ENCODE results near the gene MRPS15. TPM values are rescaled to one million over a fixed set of nuclear protein-coding genes. Genes with fewer than 3 reads are reported as not detected.
"Not testable (repeated sequence)": the region's sequence is repeated elsewhere in the genome, so short reads cannot be mapped to it uniquely, and the experiment has no call there.

MRPS15 gene
- total RNA-seq, 2 experiments from 2014 or later, result 112 to 115 TPM

DNA sequence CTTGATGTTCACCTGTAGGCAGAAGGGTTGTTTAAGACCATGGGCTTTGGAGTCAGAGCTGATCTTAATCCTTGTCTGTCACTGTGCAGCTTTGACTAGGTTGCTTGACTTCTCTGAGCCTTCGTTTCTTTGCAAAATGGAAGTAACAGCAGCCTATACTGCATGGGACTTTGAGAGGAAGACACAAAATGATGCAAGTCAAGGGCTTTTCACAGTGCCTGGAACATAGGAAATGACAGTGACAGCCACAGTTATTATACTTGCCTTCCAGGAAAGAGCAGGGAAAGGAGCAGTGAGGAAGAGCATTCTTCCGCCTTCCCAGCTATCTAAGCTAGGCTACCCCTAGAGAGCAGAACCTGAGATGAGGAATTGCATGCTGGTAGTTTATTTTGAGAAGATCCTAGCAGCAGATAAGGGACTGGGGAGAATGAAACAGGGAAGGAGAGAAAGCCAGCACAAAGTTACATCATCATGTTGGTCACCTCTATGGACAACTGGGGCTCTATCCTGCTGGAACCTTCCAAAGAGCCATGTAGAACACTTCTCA lies 15.4 kb upstream of the MRPS15 start:
- Mint-ChIP-seq H3K4me3 (no peak overlapping the region), H3K4me1 (peaks cover 17% of the 10 kb centered on the region), H3K27ac (no peak overlapping the region), H3K36me3 (no peaks in the 10 kb centered on the region), H3K9me3 (ENCODE audit: low read depth) (no peaks in the 10 kb centered on the region), H3K27me3 (peaks cover 20% of the 10 kb centered on the region)
- no peak for ATAC-seq
- DNase-seq, result no peak
- CTCF ChIA-PET, result interaction anchor here (1.3 to 1.8 kb wide), 3 partner anchors 29 to 36 kb away, joined by 3 to 5 read pairs (median 3); partner anchors contain the start of gene OSCP1

DNA sequence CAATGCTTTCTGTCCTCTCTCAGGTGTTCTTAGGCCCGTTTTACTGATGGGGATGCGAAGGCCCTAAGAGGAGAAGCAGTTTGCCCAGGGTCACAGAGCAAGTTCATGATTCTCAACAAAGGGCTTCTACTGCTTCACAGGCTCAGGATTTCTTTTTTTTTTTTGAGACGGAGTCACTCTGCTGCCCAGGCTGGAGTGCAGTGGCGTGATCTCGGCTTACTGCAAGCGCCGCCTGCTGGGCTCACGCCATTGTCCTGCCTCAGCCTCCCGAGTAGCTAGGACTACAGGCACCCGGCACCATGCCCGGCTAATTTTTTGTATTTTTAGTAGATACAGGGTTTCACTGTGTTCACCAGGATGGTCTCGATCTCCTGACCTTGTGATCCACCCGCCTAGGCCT lies 13.4 kb upstream of the MRPS15 start:
- Mint-ChIP-seq H3K4me1 (peaks cover 28% of the 10 kb centered on the region), H3K27me3 (peaks cover 13% of the 10 kb centered on the region)
- ATAC-seq; H3K36me3 Mint-ChIP-seq; DNase-seq; H3K4me3 Mint-ChIP-seq; CTCF ChIA-PET; H3K27ac Mint-ChIP-seq; H3K9me3 Mint-ChIP-seq (ENCODE audit: low read depth): not testable (repeated sequence)

DNA sequence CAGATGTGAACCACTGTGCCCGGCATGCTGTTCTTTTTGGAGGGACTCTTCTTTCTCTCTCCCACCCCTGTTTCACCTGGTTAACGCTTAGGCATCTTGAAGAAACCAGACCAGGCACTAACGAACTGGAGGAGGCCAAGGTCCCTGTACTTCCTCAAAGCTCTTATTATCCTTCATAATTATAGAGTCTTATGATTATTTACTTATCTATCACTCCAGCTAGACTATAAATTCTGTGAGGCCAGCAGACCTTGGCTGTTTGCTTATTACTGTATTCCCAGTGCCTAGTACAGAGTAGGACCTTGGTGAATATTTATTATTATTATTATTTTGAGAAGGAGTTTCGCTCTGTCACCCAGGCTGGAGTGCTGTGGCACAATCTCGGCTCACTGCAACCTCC lies 12.8 kb upstream of the MRPS15 start:
- DNase-seq, result no peak
- no peak overlapping the region for H3K4me3 Mint-ChIP-seq
- H3K9me3 Mint-ChIP-seq (ENCODE audit: low read depth), result no peaks in the 10 kb centered on the region
- CTCF ChIA-PET, result interaction anchor here (0.8 kb wide), 1 partner anchor 39 kb away, joined by 4 read pairs; no protein-coding TSS in a partner anchor
- H3K27me3 Mint-ChIP-seq, result peaks cover 13% of the 10 kb centered on the region
- no peak for ATAC-seq
- H3K27ac Mint-ChIP-seq, result no peak overlapping the region
- peaks cover 23% of the 10 kb centered on the region for H3K4me1 Mint-ChIP-seq
- H3K36me3 Mint-ChIP-seq, result no peaks in the 10 kb centered on the region

DNA sequence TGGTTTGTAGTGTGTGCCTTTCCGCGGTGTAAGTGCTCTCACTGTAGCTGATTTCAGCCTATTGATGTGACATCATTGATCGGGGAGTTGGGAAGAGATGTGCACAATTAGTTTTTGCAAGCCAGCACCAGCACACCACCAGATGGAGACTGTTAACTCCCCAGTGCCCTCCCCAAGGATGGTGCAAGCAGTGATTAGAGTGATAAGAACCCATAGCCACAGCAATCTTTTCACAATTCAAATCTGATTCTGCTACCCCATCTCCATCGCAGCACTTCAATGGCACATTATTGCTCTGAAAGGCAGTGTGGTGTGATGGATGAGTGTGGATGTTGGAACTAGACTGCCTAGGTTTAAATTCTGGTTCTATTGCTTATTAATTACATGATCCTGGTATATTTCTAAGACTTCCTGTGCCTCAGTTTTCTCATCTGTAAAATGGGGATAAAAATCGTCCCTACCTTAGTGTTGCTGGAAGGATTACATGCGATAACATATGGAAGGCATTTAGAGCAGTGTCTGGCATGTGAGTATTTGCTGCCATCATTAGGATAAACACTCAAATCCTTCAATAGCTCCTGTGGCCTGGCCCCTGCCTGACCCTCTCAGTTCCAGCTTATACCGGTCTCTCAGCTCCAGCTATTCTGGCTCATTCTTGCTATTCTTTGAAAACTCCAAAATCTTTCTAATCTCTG lies 11.9 kb upstream of the MRPS15 start:
- ATAC-seq (no peak), DNase-seq (no peak)
- H3K4me1 Mint-ChIP-seq, result peaks cover 19% of the 10 kb centered on the region
- no peak overlapping the region for H3K27ac Mint-ChIP-seq
- H3K36me3 Mint-ChIP-seq, result no peaks in the 10 kb centered on the region
- CTCF ChIA-PET, result no interaction called here
- H3K9me3 Mint-ChIP-seq (ENCODE audit: low read depth), result no peaks in the 10 kb centered on the region
- peaks cover 5% of the 10 kb centered on the region for H3K27me3 Mint-ChIP-seq
- no peak overlapping the region for H3K4me3 Mint-ChIP-seq

DNA sequence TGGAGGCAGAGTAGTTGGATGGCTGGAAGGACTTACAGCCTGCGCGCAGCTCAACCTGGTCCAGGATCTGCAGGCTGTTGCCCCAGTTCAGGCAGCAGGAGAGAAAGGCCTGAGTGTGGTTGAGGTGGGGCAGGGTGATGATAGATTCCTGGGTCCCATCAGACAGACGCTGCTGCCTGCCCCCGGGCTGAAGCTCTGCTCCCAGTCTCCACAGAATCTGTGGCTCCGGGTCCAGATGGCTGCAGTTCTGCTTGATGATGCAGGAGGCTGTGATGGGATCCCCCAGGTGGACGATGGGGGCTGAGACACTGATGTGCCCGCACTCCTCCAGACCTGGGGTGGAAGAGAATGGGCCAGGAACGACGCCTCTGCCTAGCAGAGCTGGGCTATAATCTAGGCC lies 11.2 kb upstream of the MRPS15 start:
- ATAC-seq, result no peak
- H3K4me3 Mint-ChIP-seq, result no peak overlapping the region
- no peaks in the 10 kb centered on the region for H3K9me3 Mint-ChIP-seq (ENCODE audit: low read depth)
- no peak overlapping the region for H3K27ac Mint-ChIP-seq
- peaks cover 19% of the 10 kb centered on the region for H3K4me1 Mint-ChIP-seq
- no peaks in the 10 kb centered on the region for H3K36me3 Mint-ChIP-seq
- no peak for DNase-seq
- CTCF ChIA-PET, result interaction anchor here (0.7 to 1.0 kb wide), 2 partner anchors 26 to 74 kb away, joined by 3 to 5 read pairs; no protein-coding TSS in a partner anchor
- peaks cover 5% of the 10 kb centered on the region for H3K27me3 Mint-ChIP-seq

DNA sequence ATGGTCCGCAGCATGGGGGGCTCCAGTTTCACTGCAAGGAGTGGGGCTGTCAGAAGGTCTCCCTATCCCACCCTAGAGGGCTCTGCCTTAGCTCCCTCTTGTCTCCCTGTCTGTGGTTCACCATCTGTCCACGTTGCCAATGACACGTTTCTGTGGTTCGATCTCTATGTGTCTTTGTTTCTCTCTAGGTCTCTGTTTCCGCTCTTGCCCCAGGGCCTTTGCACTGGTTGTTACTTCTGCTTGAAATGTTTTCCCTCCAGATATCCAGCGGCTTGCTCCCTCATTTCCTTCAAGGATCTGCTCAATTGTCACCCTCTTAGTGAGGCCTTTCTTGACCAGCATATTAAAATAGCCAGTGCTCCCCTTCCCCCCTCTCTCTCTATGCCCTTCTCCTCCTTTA lies 8.5 kb upstream of the MRPS15 start:
- Mint-ChIP-seq H3K27ac (no peak overlapping the region), H3K4me3 (no peak overlapping the region), H3K9me3 (ENCODE audit: low read depth) (no peaks in the 10 kb centered on the region), H3K27me3 (no peaks in the 10 kb centered on the region), H3K36me3 (no peaks in the 10 kb centered on the region), H3K4me1 (peaks cover 14% of the 10 kb centered on the region)
- CTCF ChIA-PET, result no interaction called here
- ATAC-seq, result no peak
- DNase-seq, result no peak

DNA sequence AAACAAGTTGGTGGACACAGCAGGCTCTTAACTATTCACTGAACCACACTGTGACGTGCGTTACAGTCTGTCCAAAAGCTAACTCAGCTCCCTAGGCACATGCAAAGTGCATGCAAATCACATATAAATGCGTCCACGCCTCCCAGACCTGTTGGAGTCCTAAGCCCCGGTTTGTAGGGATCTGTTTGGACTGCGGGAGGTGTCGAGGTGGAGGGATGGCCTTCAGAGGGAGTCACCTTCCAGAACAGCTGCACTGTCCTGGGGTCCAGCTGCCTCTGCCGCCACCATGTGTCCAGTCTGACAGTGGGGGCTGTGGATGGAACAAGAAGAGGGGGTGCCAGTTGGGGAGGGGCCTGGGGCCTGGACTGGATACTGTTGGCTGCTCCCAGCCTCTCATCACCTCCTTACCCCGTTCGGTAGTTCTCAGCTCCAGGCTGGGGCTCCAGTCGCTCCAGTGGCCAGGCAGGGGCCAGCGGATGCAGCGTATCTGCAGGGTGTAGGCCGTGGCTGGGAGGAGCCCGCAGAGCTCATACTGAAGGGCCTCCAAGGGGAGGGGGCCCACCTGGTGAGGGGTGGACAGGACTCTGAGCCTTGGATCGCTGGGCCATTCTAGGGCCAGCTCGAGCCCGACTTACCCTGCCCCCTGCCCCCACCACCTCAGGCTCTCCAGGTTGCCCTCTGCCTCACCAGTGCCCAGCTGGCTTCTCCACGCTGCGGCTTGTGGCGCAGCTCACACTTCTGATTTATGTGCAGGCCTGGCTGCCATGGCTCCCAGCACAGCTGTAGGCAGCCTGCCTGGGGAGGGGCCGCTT lies 7.9 kb upstream of the MRPS15 start:
- Mint-ChIP-seq H3K4me1 (peaks cover 14% of the 10 kb centered on the region), H3K27me3 (no peaks in the 10 kb centered on the region), H3K36me3 (no peaks in the 10 kb centered on the region), H3K9me3 (ENCODE audit: low read depth) (no peaks in the 10 kb centered on the region), H3K27ac (no peak overlapping the region), H3K4me3 (no peak overlapping the region)
- no peak for DNase-seq
- CTCF ChIA-PET, result interaction anchor here (0.8 to 1.5 kb wide), 3 partner anchors 10 to 129 kb away, joined by 3 to 4 read pairs (median 3); partner anchors contain the start of gene OSCP1
- ATAC-seq, result no peak

DNA sequence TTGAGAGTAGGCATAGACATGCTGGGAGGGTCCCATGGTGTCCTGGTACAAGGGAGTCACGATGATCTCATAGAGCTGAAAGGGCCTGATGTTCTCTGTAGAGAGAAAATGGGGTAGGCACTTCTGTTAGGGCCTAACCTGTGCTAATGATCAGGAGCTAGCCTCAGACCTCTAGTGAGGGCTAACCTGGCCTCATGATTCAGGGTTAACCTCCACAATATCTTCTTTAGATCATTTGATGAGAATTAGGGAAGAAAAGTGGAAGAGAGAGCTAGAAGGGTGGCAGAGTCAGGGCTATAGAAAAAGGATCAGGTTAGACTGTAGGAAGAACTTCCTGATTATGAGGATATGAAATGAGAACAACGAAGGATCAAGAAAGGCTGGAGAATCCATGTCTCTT lies 5.0 kb upstream of the MRPS15 start:
- CTCF ChIA-PET, result no interaction called here
- H3K4me3 Mint-ChIP-seq, result no peak overlapping the region
- H3K27ac Mint-ChIP-seq, result no peak overlapping the region
- ATAC-seq (no peak), DNase-seq (no peak)
- H3K4me1 Mint-ChIP-seq, result peaks cover 21% of the 10 kb centered on the region
- H3K36me3 Mint-ChIP-seq, result no peaks in the 10 kb centered on the region
- no peaks in the 10 kb centered on the region for H3K27me3 Mint-ChIP-seq
- H3K9me3 Mint-ChIP-seq (ENCODE audit: low read depth), result no peaks in the 10 kb centered on the region

DNA sequence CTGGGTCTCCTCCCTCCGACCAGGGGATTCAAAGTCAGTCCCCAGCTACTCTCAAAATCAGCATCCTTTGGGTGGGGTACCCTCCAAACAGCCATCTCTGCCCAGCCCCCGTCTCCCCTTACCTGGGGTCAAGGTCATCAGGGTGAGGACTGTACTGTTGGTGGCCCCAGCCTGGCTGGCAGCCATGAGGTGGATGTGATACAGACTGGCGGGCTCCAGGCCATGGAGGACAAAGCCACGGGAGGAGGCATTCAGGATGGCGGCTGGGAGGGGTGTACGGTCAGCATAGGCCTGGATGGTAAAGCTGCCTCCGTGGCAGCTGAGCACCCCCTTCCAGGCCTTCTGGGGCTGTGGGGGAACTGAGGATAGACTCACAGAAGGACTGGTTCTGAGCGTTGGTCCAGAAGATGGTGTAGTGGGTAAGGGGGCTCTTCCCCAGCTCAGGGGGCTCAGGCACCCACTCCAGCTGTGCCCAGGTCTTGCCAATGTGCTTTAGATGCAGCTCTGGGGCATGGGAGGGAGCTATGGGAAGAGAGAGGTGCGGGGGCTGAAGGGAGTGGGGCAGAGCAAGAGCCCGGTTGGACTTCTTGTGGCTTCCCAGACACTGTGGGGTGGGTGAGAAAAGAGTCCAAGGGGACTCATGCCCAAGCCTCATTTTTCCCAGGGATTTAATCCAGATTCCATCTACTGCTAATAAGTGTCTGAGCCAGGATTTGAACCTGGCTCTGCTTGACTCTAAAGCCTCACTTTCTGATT lies 3.7 kb upstream of the MRPS15 start:
- no peak for DNase-seq
- Mint-ChIP-seq H3K4me3 (no peak overlapping the region), H3K9me3 (ENCODE audit: low read depth) (no peaks in the 10 kb centered on the region), H3K27ac (no peak overlapping the region), H3K4me1 (peaks cover 23% of the 10 kb centered on the region), H3K27me3 (no peaks in the 10 kb centered on the region), H3K36me3 (peaks cover 2% of the 10 kb centered on the region)
- CTCF ChIA-PET, result no interaction called here
- no peak for ATAC-seq

DNA sequence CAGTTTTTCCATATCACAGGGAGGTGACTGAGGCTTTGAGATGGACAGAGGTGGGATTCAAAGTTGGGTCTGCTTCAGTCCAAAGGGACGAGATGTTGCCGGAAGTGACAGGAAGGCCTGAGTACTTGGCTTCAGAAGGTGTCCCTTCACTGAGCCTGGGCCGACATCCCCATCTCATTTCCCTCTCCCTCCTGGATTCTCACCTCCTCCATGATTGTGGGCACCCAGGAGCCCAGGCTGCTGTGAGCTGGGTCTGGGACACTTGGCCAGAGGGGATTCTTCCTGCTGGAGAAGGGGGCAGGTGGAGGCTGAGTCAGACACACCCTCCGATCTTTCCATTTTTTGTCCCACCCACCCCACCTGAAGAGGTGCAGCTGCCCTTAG lies 2.8 kb upstream of the MRPS15 start:
- ATAC-seq, result no peak
- Mint-ChIP-seq H3K27ac (no peak overlapping the region), H3K36me3 (peaks cover 7% of the 10 kb centered on the region), H3K4me3 (no peak overlapping the region), H3K9me3 (ENCODE audit: low read depth) (no peaks in the 10 kb centered on the region), H3K27me3 (no peaks in the 10 kb centered on the region), H3K4me1 (peaks cover 30% of the 10 kb centered on the region)
- no peak for DNase-seq
- CTCF ChIA-PET, result interaction anchor here (0.8 kb wide), 1 partner anchor 20 kb away, joined by 3 read pairs; no protein-coding TSS in a partner anchor

DNA sequence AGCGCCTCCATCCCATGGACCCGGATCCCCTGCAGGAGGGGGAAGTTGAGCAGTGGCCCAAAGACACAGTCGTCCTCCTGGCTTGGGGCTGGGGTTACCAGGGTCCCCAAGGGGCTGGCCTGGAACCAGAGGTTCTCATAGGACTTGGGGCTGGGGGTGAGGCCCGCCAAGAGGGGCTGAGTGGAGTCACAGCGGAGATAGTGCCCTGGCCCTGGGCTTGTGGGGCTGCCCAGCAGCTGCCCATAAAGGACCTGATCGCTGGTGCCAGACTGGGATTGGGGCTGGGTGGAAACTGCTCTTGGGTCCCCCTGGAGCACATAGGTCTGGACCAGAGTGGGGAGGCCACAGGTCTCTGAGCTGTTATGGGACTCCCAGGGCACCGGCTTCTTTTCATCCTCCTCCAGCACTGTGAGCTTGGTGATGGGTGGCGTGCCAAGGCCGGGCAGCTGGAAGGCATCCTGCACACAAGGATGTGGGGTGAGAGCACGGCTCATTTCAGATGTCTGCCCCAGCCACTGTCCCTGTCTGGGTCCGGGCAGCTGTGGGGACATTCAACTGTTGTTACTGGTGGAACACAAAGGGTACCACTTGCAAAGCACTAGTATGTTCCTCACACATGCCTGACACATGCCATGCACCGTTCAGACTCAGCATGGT lies 2.3 kb upstream of the MRPS15 start:
- peaks cover 12% of the 10 kb centered on the region for H3K36me3 Mint-ChIP-seq
- no peak overlapping the region for H3K27ac Mint-ChIP-seq
- H3K4me1 Mint-ChIP-seq, result peaks cover 35% of the 10 kb centered on the region
- H3K9me3 Mint-ChIP-seq (ENCODE audit: low read depth), result no peaks in the 10 kb centered on the region
- H3K4me3 Mint-ChIP-seq, result no peak overlapping the region
- H3K27me3 Mint-ChIP-seq, result no peaks in the 10 kb centered on the region
- CTCF ChIA-PET, result interaction anchor here (0.8 kb wide), 1 partner anchor 20 kb away, joined by 3 read pairs; no protein-coding TSS in a partner anchor
- no peak for ATAC-seq
- no peak for DNase-seq

DNA sequence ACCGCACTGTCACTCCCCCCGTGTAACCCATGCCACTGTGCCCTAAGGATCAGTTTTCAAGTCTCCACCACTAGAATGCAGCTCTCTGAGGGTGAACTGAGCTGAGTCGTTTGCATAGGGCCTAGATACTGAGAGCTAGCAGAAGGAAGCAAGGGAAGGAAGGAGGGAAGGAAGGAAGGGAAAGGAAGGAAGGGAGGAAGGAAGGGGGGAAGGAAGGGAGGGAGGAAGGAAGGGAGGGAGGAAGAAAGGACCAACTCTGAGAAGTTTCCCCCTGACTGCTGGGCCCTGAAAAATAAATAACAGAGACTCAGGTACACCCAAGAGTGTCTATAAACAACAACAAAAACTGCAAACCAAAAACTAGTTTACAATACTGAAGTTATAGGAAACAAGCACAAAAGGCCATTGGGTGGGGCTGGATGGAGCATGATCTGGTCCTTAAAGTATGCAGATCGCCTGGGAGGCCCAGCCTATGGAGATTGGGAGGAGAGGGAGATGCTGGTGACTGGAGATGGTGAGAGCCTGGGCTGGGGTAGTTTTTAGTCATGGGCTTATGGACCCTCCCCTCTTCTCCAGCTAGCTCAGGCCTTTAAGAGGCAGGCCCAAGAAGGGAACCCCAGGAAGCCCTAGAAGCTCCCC lies 1.7 kb upstream of the MRPS15 start:
- H3K4me3 Mint-ChIP-seq, result no peak overlapping the region
- CTCF ChIA-PET, result interaction anchor here (0.8 to 2.2 kb wide), 2 partner anchors 15 to 19 kb away, joined by 3 to 7 read pairs; partner anchors contain the start of gene OSCP1
- no peak overlapping the region for H3K27ac Mint-ChIP-seq
- ATAC-seq, result no peak
- H3K9me3 Mint-ChIP-seq (ENCODE audit: low read depth), result no peaks in the 10 kb centered on the region
- peaks cover 18% of the 10 kb centered on the region for H3K36me3 Mint-ChIP-seq
- H3K27me3 Mint-ChIP-seq, result no peaks in the 10 kb centered on the region
- DNase-seq, result no peak
- H3K4me1 Mint-ChIP-seq, result peaks cover 42% of the 10 kb centered on the region

Measured in activated CD8-positive, alpha-beta memory T cell treated with anti-CD3 and anti-CD28 coated beads, Interleukin-2, amount 10 ng/mL, durations not matched to agents 7 days and 5 days (primary cell).